HUES48 (cell line): ENCODE results near the gene ENG.
A peak's percentile ranks its signal among the peaks of the same experiment; 100 is the strongest.

ENCODE experiments used
- H3K27ac ChIP-seq: one replicate; pipeline ENCODE4 v1.7.0; 2013; ENCODE audit warnings: low read depth, low read length, inconsistent platforms
- H3K27me3 ChIP-seq: 2 replicates; pipeline ENCODE4 v1.6.1; 2013; ENCODE audit warnings: mild to moderate bottlenecking, low read length; ENCODE audit not compliant: control insufficient read depth, insufficient read depth
- H3K36me3 ChIP-seq: 2 replicates; pipeline ENCODE4 v1.6.1; 2013; ENCODE audit warnings: low read length; ENCODE audit not compliant: control insufficient read depth, insufficient read depth
- H3K4me1 ChIP-seq: 2 replicates; pipeline ENCODE4 v1.6.1; 2013; ENCODE audit warnings: mild to moderate bottlenecking, low read length; ENCODE audit not compliant: control insufficient read depth, insufficient read depth
- H3K4me3 ChIP-seq: 2 replicates; pipeline ENCODE4 v1.5.1; 2013; ENCODE audit warnings: mild to moderate bottlenecking, low read depth, low read length
- H3K9ac ChIP-seq: 2 replicates; pipeline ENCODE4 v1.6.1; 2013; ENCODE audit warnings: mild to moderate bottlenecking, low read depth, low read length, moderate library complexity
- H3K9me3 ChIP-seq: 2 replicates; pipeline ENCODE4 v1.6.1; 2013; ENCODE audit warnings: low read length; ENCODE audit not compliant: control insufficient read depth, insufficient read depth

Gene ENG

GRCh38 chr9:127809002-127809539 lies 45.4 kb downstream of the ENG start:
- Histone ChIP-seq H3K9me3 (no peaks in the 10 kb centered on the region), H3K27ac (peak overlapping the region; percentile 32), H3K4me3 (peak overlapping the region; percentile 46; the same call in 1 of the 2 replicates), H3K9ac (no peak overlapping the region), H3K27me3 (no peaks in the 10 kb centered on the region), H3K4me1 (peaks cover 5% of the 10 kb centered on the region; the same call in 1 of the 2 replicates), H3K36me3 (peaks cover 61% of the 10 kb centered on the region)

- Histone ChIP-seq H3K27me3 (no peaks in the 10 kb centered on the region), H3K9me3 (no peaks in the 10 kb centered on the region), H3K4me3 (no peak overlapping the region), H3K4me1 (peaks cover 9% of the 10 kb centered on the region), H3K27ac (no peak overlapping the region), H3K36me3 (peaks cover 55% of the 10 kb centered on the region), H3K9ac (no peak overlapping the region)
Measured at GRCh38 chr9:127808347-127809001, 46.0 kb downstream of the ENG start.

- H3K36me3 ChIP-seq, result peaks cover 42% of the 10 kb centered on the region
- no peak overlapping the region for H3K9ac ChIP-seq
- H3K4me3 ChIP-seq, result no peak overlapping the region
Measured at GRCh38 chr9:127806871-127807270, 47.6 kb downstream of the ENG start.

GRCh38 chr9:127805620-127806019 lies 48.8 kb downstream of the ENG start:
- Histone ChIP-seq H3K9me3 (no peaks in the 10 kb centered on the region), H3K9ac (no peak overlapping the region), H3K36me3 (peaks cover 38% of the 10 kb centered on the region), H3K27me3 (no peaks in the 10 kb centered on the region), H3K4me1 (peaks cover 14% of the 10 kb centered on the region), H3K27ac (no peak overlapping the region), H3K4me3 (no peak overlapping the region)

More at GRCh38 chr9:127806871-127807270, 47.6 kb downstream of the ENG start:
- H3K27ac ChIP-seq, result no peak overlapping the region
- no peaks in the 10 kb centered on the region for H3K9me3 ChIP-seq
- H3K27me3 ChIP-seq, result no peaks in the 10 kb centered on the region
- H3K4me1 ChIP-seq, result peaks cover 14% of the 10 kb centered on the region

DNA sequence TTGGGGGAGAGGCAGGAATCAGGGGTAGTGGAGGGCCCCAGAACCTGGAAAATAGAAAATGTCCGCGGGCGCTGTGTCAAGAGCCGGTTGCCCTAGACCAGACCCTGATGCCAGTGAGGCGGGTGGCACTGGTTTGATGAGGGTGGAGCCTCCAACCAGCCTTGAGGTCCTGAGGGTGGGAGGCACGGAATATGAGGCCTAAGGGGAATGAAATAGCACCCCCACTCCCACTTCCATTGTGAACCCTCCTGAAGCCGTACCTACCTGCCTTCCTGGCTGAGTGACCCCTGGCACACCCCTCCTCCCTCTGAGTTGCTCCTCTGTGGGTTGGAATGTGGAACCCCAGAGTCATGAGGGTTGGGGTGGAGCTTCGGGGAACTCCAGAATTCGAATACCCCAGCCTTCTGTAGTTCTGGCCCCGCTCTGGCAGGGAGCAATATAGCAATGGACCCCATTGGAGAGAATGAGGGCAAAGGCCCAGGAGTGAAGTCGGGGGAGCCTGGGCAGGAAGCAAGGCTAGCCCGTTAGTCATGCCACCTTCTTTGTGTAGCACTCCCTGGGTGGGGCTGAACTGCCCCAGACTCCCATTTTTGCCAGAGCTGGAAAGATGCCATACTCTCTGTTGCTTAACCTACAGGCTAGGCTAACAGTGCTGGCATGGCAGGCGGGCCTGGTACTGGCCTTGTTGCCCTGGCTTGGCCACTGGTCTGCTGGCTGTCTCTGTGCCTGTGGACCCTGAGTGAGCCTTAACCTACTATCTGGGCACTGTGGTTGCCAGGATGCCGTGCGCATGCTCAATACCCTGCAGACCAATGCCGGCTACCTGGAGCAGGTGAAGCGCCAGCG lies 50.7 kb downstream of the ENG start:
- peaks cover 30% of the 10 kb centered on the region for H3K36me3 ChIP-seq
- peaks cover 9% of the 10 kb centered on the region for H3K4me1 ChIP-seq
- peak overlapping the region; percentile 73 for H3K4me3 ChIP-seq
- peak overlapping the region; percentile 95 for H3K9ac ChIP-seq
- H3K27ac ChIP-seq, result peak overlapping the region; percentile 95
- H3K27me3 ChIP-seq, result no peaks in the 10 kb centered on the region
- no peaks in the 10 kb centered on the region for H3K9me3 ChIP-seq

- peaks cover 9% of the 10 kb centered on the region for H3K4me1 ChIP-seq
- H3K27ac ChIP-seq, result peak within 1 kb of the TSS; percentile 95
- peak within 1 kb of the TSS; percentile 95 for H3K9ac ChIP-seq
Measured at GRCh38 chr9:127802576-127803443, 51.6 kb downstream of the ENG start, which contains the start of gene FPGS. Gene FPGS (plus strand): TSS chr9:127802882. CDS start chr9:127802925, 43 bp downstream.

GRCh38 chr9:127801955-127802575 lies 52.4 kb downstream of the ENG start:
- Histone ChIP-seq H3K9me3 (no peaks in the 10 kb centered on the region), H3K27ac (peak overlapping the region; percentile 95), H3K4me3 (peak overlapping the region; percentile 73), H3K36me3 (peaks cover 13% of the 10 kb centered on the region), H3K9ac (no peak overlapping the region; the same call in 1 of the 2 replicates), H3K27me3 (no peaks in the 10 kb centered on the region), H3K4me1 (peaks cover 9% of the 10 kb centered on the region)

More at GRCh38 chr9:127802576-127803443, 51.6 kb downstream of the ENG start, which contains the start of gene FPGS:
- Histone ChIP-seq H3K27me3 (no peaks in the 10 kb centered on the region), H3K4me3 (peak within 1 kb of the TSS; percentile 73), H3K9me3 (no peaks in the 10 kb centered on the region), H3K36me3 (peaks cover 21% of the 10 kb centered on the region)

DNA sequence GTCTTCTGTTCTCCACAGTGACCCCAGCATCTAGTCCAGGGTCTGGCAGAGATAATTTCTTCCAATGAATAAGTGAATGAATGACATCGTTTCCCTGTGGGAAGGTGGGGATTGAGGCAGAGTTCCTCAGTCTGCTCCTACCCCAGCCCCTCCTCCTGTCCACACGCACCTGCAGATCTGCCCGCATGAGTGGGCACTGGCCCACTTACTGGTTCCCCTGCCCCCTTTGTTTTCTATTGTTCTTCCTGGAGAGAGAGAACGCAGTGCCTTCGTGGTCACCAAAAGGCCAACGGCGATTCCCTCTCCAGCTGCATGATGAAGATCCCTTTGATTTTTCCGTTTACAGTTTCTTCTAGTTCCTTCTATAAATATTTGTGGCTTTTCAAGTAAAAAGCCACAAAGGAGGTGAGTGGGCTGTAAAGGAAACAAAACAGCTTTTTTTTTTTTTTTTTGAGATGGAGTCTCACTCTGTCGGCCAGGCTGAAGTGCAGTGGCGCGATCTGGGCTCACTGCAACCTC lies 57.5 kb downstream of the ENG start:
- Histone ChIP-seq H3K4me1 (peaks cover under 1% of the 10 kb centered on the region), H3K9me3 (no peaks in the 10 kb centered on the region), H3K27ac (no peak overlapping the region), H3K36me3 (peaks cover 13% of the 10 kb centered on the region; the same call in 1 of the 2 replicates), H3K9ac (no peak overlapping the region), H3K4me3 (no peak overlapping the region), H3K27me3 (no peaks in the 10 kb centered on the region)

- Histone ChIP-seq H3K4me1 (no peaks in the 10 kb centered on the region), H3K9me3 (no peaks in the 10 kb centered on the region), H3K27ac (no peak overlapping the region), H3K4me3 (no peak overlapping the region), H3K36me3 (peaks cover 19% of the 10 kb centered on the region), H3K27me3 (no peaks in the 10 kb centered on the region), H3K9ac (no peak overlapping the region)
Measured at GRCh38 chr9:127796225-127796813, 58.1 kb downstream of the ENG start.
